Measurements from ENCODE around the gene BAIAP2L1. TPM values are rescaled to one million over a fixed set of nuclear protein-coding genes. Genes with fewer than 3 reads are reported as not detected.
"Not testable (repeated sequence)": the region's sequence is repeated elsewhere in the genome, so short reads cannot be mapped to it uniquely, and the experiment has no call there.

BAIAP2L1 gene
- total RNA-seq, 3 donors from 2014 or later: 1.3 to 11.0 (median 8.5) TPM

DNA sequence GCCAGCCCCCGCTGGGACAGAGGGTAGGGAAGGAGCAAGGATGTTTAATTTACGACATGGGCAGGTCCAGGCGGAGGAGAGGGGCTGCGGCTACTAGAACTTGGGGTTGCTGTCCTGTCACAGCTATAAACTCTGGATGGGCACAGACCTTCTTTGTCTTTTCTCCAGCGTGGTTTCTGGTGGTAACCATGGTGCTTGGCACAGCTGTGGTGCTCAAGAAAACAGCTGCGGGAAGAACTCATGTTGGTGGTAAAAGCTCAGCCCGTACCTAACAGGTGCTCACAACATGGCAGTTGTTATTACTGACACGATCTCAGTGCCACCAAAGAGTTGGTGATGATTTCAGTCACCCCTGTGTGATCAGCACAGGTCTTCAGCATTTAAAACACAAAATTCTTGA lies 13.8 kb downstream of the BAIAP2L1 start:
- H3K4me1 ChIP-seq: no peaks in the 10 kb centered on the region
- DNase-seq (ENCODE audit: low spot score in 2 of 2): no peak
- H3K27me3 ChIP-seq: no peaks in the 10 kb centered on the region
- H3K4me3 ChIP-seq: no peak overlapping the region
- no peak overlapping the region for H3K27ac ChIP-seq
- no peaks in the 10 kb centered on the region for H3K9me3 ChIP-seq
- H3K36me3 ChIP-seq: no peaks in the 10 kb centered on the region
- intact Hi-C loops (cut with DNase I; ENCODE audit: low total_unique reads): no loop called here
- TF ChIP-seq POLR2AphosphoS5 (IDR thresholded peaks at IDR 0.05): no peak
- no peak for TF ChIP-seq POLR2A (IDR thresholded peaks at IDR 0.05)
- TF ChIP-seq, protein P1, sequence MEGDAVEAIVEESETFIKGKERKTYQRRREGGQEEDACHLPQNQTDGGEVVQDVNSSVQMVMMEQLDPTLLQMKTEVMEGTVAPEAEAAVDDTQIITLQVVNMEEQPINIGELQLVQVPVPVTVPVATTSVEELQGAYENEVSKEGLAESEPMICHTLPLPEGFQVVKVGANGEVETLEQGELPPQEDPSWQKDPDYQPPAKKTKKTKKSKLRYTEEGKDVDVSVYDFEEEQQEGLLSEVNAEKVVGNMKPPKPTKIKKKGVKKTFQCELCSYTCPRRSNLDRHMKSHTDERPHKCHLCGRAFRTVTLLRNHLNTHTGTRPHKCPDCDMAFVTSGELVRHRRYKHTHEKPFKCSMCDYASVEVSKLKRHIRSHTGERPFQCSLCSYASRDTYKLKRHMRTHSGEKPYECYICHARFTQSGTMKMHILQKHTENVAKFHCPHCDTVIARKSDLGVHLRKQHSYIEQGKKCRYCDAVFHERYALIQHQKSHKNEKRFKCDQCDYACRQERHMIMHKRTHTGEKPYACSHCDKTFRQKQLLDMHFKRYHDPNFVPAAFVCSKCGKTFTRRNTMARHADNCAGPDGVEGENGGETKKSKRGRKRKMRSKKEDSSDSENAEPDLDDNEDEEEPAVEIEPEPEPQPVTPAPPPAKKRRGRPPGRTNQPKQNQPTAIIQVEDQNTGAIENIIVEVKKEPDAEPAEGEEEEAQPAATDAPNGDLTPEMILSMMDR (IDR thresholded peaks at IDR 0.05): no peak

DNA sequence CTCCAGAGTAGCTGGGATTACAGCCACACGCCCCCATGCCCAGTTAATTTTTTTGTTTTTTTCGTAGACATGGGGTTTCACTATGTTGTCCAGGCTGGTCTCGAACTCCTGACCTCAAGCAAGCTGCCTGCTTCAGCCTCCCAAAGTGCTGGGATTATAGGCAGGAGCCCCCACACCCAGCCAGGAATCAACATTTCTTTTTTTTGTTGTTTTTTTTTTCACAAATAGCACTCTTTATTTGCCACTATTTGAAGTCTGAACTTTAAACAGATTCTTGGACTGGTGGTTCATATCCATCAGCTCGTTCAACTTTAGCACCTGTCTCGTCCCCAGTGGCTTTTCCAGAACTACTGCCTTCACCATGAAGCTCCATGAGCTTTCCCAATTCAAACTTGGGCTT lies 15.4 kb downstream of the BAIAP2L1 start:
- H3K27me3 ChIP-seq; H3K4me1 ChIP-seq; DNase-seq (ENCODE audit: low spot score in 2 of 2); H3K27ac ChIP-seq; intact Hi-C loops (cut with DNase I; ENCODE audit: low total_unique reads); H3K4me3 ChIP-seq; H3K9me3 ChIP-seq; H3K36me3 ChIP-seq: not testable (repeated sequence)

DNA sequence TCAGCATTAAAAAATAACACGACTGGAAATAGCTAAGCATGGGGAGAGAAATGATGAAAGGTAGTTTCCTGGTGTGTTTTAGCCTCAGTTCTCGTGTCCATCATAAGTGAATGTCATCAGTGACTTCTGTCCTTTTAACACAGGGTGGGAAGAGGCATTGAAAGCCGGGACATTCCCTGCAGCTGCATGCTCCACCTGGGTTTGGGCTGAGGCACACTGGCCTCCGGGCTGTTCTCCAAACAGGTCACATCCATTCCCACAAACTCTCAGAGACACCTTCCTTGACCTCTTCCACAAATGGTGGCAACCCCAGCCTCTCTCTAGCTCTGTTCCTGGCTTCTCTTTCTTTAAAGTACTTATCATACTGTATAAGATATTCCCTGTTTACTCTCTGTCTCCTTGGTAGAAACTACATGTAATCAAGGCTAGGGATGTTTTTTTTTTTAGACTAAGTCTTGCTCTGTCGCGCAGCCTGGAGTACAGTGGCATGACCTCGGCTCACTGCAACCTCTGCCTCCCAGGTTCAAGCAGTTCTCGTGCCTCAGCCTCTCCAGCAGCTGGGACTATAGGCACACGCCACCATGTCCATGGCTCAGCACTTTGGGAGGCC lies 22.6 kb downstream of the BAIAP2L1 start:
- intact Hi-C loops (cut with DNase I; ENCODE audit: low total_unique reads): no loop called here
- no peak overlapping the region for H3K27ac ChIP-seq
- DNase-seq (ENCODE audit: low spot score in 2 of 2): no peak
- H3K27me3 ChIP-seq: no peaks in the 10 kb centered on the region
- H3K9me3 ChIP-seq: no peaks in the 10 kb centered on the region
- H3K4me3 ChIP-seq: no peak overlapping the region
- H3K4me1 ChIP-seq: no peaks in the 10 kb centered on the region
- no peaks in the 10 kb centered on the region for H3K36me3 ChIP-seq
- TF ChIP-seq POLR2AphosphoS5 (IDR thresholded peaks at IDR 0.05) (no peak), POLR2A (IDR thresholded peaks at IDR 0.05) (no peak)
- TF ChIP-seq, protein P1 (IDR thresholded peaks at IDR 0.05): no peak

DNA sequence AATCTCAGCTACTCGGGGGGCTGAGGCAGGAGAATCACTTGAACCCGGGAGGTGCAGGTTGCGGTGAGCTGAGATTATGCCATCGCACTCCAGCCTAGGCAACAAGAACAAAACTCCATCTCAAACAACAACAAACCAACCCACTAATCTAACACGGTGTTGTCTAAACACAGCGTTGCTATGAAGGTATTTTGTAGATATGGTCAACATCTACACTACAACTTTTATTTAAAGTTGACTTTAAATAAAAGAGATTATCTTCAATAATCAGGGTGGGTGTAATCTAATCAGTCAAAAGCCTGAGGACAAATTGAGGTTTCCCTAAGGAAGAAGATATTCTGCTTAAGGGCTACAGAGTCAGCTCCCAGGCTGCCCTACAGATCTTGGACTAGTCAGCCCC lies 24.2 kb downstream of the BAIAP2L1 start:
- intact Hi-C loops (cut with DNase I; ENCODE audit: low total_unique reads): no loop called here
- Histone ChIP-seq H3K4me3 (no peak overlapping the region), H3K27me3 (no peaks in the 10 kb centered on the region), H3K9me3 (no peaks in the 10 kb centered on the region), H3K36me3 (no peaks in the 10 kb centered on the region), H3K4me1 (no peaks in the 10 kb centered on the region), H3K27ac (no peak overlapping the region)
- TF ChIP-seq, protein P1 (IDR thresholded peaks at IDR 0.05): no peak
- no peak for TF ChIP-seq POLR2AphosphoS5 (IDR thresholded peaks at IDR 0.05)
- TF ChIP-seq POLR2A (IDR thresholded peaks at IDR 0.05): no peak
- no peak for DNase-seq (ENCODE audit: low spot score in 2 of 2)

DNA sequence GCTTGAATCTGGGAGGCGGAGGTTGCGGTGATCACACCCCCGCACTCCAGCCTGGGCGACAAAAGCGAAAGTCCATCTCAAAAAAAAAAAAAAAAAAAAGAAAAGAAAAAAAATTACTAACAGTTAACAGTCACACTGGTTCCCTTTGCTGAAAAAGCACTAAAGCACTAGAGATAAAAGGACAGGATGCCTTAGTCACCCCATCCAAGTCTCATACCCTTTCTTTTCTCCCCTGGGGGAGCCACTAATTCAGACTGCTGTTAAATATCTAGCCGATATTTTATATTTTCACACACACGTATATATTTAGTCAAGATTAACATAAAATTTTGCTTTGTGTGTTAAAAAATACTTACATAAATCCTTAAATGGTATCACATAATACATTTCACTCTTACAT lies 25.2 kb downstream of the BAIAP2L1 start:
- Histone ChIP-seq H3K9me3 (no peaks in the 10 kb centered on the region), H3K27ac (no peak overlapping the region), H3K4me1 (no peaks in the 10 kb centered on the region), H3K4me3 (no peak overlapping the region), H3K27me3 (no peaks in the 10 kb centered on the region), H3K36me3 (no peaks in the 10 kb centered on the region)
- DNase-seq (ENCODE audit: low spot score in 2 of 2): no peak
- intact Hi-C loops (cut with DNase I; ENCODE audit: low total_unique reads): no loop called here
- TF ChIP-seq, protein P1 (IDR thresholded peaks at IDR 0.05): no peak
- TF ChIP-seq POLR2AphosphoS5 (IDR thresholded peaks at IDR 0.05): no peak
- TF ChIP-seq POLR2A (IDR thresholded peaks at IDR 0.05): no peak

DNA sequence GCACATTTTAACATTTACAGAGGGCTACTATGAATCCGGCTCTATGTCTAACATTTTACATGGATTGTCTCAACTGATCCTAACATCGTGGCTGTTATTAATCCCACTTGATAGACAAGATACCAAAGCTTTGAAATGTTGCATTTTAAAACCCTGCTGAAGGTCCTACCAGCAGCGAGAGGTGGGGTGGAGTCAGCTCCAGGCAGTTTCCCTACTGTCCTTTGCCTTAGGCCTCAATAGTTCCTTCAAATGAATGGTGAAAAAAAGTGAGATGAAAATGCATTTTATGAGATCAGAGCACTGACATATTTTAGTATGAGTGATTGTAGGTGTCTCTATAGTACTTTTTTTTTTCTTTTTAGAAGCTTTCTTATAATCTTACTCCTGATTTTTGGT lies 26.6 kb downstream of the BAIAP2L1 start:
- H3K9me3 ChIP-seq: no peaks in the 10 kb centered on the region
- intact Hi-C loops (cut with DNase I; ENCODE audit: low total_unique reads): no loop called here
- TF ChIP-seq POLR2A (IDR thresholded peaks at IDR 0.05) (no peak), POLR2AphosphoS5 (IDR thresholded peaks at IDR 0.05) (no peak)
- TF ChIP-seq, protein P1 (IDR thresholded peaks at IDR 0.05): no peak

More for the DNA sequence above, 26.6 kb downstream of the BAIAP2L1 start:
- no peak overlapping the region for H3K27ac ChIP-seq
- H3K4me3 ChIP-seq: no peak overlapping the region
- no peaks in the 10 kb centered on the region for H3K27me3 ChIP-seq
- no peaks in the 10 kb centered on the region for H3K36me3 ChIP-seq
- DNase-seq (ENCODE audit: low spot score in 2 of 2): no peak
- no peaks in the 10 kb centered on the region for H3K4me1 ChIP-seq
